Mesodermal cell (in vitro differentiated cells): Measurements from ENCODE around the gene MTHFD2.

Source experiments
- H3K27ac ChIP-seq: 2 replicates; pipeline ENCODE4 v1.7.0; 2013; ENCODE audit warnings: mild to moderate bottlenecking, low read depth, low read length, moderate library complexity; ENCODE audit not compliant: severe bottlenecking
- H3K36me3 ChIP-seq: 2 replicates; pipeline ENCODE4 v1.7.1; 2013; ENCODE audit warnings: mild to moderate bottlenecking, low read length, moderate library complexity; ENCODE audit not compliant: control insufficient read depth, insufficient read depth
- H3K4me1 ChIP-seq: one replicate; pipeline ENCODE4 v1.7.1; 2013; ENCODE audit warnings: mild to moderate bottlenecking, low read length; ENCODE audit not compliant: insufficient read depth, control insufficient read depth, poor library complexity, severe bottlenecking
- H3K4me3 ChIP-seq: 2 replicates; pipeline ENCODE4 v1.7.0; 2013; ENCODE audit warnings: low read length, control low read depth, mild to moderate bottlenecking; ENCODE audit not compliant: insufficient read depth, poor library complexity, severe bottlenecking; ENCODE audit errors: extremely low read depth
- H3K9me3 ChIP-seq: 2 replicates; pipeline ENCODE4 v1.7.1; 2013; ENCODE audit warnings: mild to moderate bottlenecking, low read length, moderate library complexity; ENCODE audit not compliant: control insufficient read depth
- WGBS, 2 experiments: methylation state at CpG; one replicate each; pipeline ENCODE4 v1.1.5; 2013; ENCODE audit warnings: missing lambda C conversion rate in 2 of 2; ENCODE audit not compliant: insufficient coverage in 2 of 2; 5-methylcytosine and 5-hydroxymethylcytosine counted together

Gene MTHFD2

GRCh38 chr2:74250189-74250631 is 51.8 kb downstream of the MTHFD2 start:
- H3K36me3 ChIP-seq: no peaks in the 10 kb centered on the region
- H3K9me3 ChIP-seq: no peaks in the 10 kb centered on the region
- H3K4me1 ChIP-seq: no peaks in the 10 kb centered on the region
- 19 to 26% methylated on average over 4 to 8 of the region's 10 CpGs for WGBS, 2 experiments
- H3K27ac ChIP-seq: no peak overlapping the region
- no peak overlapping the region for H3K4me3 ChIP-seq

DNA sequence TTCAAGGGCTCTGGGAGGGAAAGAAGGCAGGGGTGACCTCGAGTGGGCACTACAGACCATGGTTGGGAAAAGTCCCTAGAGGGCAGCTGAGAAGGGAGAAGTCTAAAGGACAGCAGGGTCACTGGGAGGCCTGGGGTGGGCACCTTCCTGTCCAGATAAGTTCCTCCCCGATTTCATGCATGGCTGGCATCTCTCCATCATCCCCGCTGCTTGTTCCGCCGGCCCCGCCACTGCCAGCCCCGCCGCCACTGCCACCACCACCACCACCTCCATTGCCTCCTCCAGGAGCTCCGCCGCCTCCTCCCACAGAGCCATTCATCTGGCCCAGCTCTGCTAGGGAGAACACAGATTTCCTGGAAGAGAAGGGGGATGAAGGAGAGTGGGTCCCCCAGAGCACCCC is 53.6 kb downstream of the MTHFD2 start:
- Histone ChIP-seq H3K9me3 (no peaks in the 10 kb centered on the region), H3K27ac (no peak overlapping the region), H3K4me1 (no peaks in the 10 kb centered on the region), H3K4me3 (no peak overlapping the region), H3K36me3 (no peaks in the 10 kb centered on the region)
- WGBS, 2 experiments: 83 to 90% methylated on average over 1 to 2 of the region's 10 CpGs

DNA sequence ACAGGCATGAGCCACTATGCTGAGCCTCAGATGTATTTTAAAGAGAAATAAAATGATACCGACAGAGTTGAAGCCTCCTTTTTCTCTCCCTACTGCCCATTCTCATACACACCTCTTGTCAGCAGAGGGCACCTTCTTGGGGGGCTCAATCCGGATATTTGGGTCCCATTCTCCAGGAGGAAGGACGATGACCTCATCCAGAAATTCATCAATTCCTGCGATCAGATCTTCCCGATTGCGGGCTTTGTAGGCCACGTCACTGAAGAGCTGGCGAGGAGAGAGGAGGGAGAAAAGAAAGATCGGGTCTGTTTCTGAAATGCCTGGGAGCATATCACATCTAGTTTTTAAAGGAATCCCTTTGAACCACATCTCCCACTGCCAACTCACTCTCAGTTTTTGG is 54.4 kb downstream of the MTHFD2 start:
- no peak overlapping the region for H3K4me3 ChIP-seq
- H3K4me1 ChIP-seq: no peaks in the 10 kb centered on the region
- H3K36me3 ChIP-seq: no peaks in the 10 kb centered on the region
- H3K9me3 ChIP-seq: no peaks in the 10 kb centered on the region
- 69 to 86% methylated on average over 2 to 6 of the region's 9 CpGs for WGBS, 2 experiments
- H3K27ac ChIP-seq: no peak overlapping the region

- H3K27ac ChIP-seq: no peak overlapping the region
- WGBS, 2 experiments: 91 to 95% methylated on average over 4 to 6 of the region's 7 CpGs
- no peaks in the 10 kb centered on the region for H3K36me3 ChIP-seq
- H3K4me3 ChIP-seq: no peak overlapping the region
- H3K9me3 ChIP-seq: no peaks in the 10 kb centered on the region
- H3K4me1 ChIP-seq: no peaks in the 10 kb centered on the region
These were observed 55.0 kb downstream of the MTHFD2 start for GRCh38 chr2:74253306-74253970.

GRCh38 chr2:74253971-74254310 is 55.5 kb downstream of the MTHFD2 start:
- no peaks in the 10 kb centered on the region for H3K9me3 ChIP-seq
- no peaks in the 10 kb centered on the region for H3K36me3 ChIP-seq
- no peaks in the 10 kb centered on the region for H3K4me1 ChIP-seq
- H3K4me3 ChIP-seq: no peak overlapping the region
- WGBS, 2 experiments: 86 to 94% methylated on average over 3 to 4 of the region's 4 CpGs
- no peak overlapping the region for H3K27ac ChIP-seq

DNA sequence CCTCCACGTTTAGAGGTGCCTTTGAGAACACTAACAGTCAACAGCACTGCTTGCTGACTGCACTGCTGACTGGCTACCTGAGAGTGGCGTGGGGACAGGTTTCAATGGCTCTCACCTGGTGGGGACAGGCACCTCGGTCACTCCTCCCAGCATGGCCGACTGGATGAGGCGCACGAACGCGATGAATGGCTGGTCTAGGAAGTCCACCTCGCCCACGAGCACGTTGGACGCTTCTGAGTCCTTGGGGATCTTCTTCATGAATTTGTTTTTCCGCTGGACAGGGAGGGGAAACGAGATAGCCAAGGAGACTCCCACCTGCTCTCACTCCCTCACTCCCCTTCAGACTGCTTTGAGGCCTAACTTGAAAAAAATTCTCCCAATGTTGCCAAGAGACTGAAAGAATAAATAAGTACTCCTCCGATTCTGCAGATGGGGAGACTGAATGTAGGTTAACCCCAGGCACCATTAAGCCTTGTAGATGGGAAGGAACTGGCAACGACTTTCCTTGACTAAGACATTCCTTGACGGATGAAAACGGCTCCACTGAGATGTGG is 57.3 kb downstream of the MTHFD2 start:
- WGBS, 2 experiments: 94 to 95% methylated on average over 13 to 16 of the region's 18 CpGs
- no peaks in the 10 kb centered on the region for H3K4me1 ChIP-seq
- no peaks in the 10 kb centered on the region for H3K36me3 ChIP-seq
- H3K9me3 ChIP-seq: no peaks in the 10 kb centered on the region
- H3K27ac ChIP-seq: no peak overlapping the region
- H3K4me3 ChIP-seq: no peak overlapping the region

DNA sequence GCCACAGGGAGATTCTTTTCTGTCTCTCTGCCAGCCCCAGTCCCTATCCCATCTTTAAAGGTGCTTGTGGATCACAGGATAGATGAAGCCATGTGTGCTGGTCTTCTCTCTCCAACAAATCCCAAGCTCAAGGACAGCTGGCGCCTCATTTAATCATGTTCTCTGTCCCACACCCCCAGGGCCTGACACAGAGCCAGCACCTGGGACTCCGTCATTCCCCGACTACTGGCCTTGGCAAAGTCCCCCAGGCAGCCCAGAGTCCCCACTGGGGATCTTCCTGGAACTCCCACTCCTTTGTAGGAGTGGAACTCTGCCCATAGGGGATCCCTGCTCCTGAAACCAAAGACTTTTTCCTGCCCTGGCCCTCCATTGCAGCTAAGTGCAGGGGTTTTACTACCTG is 60.8 kb downstream of the MTHFD2 start:
- H3K27ac ChIP-seq: no peak overlapping the region
- H3K4me3 ChIP-seq: no peak overlapping the region
- H3K36me3 ChIP-seq: no peaks in the 10 kb centered on the region
- H3K9me3 ChIP-seq: no peaks in the 10 kb centered on the region
- 80 to 97% methylated on average over 1 to 3 of the region's 3 CpGs for WGBS, 2 experiments
- no peaks in the 10 kb centered on the region for H3K4me1 ChIP-seq

GRCh38 chr2:74259733-74260132 is 61.3 kb downstream of the MTHFD2 start:
- H3K36me3 ChIP-seq: no peaks in the 10 kb centered on the region
- H3K4me3 ChIP-seq: no peak overlapping the region
- H3K27ac ChIP-seq: no peak overlapping the region
- H3K4me1 ChIP-seq: no peaks in the 10 kb centered on the region
- 94% methylated on average over 2 to 4 of the region's 4 CpGs for WGBS, 2 experiments
- H3K9me3 ChIP-seq: no peaks in the 10 kb centered on the region

DNA sequence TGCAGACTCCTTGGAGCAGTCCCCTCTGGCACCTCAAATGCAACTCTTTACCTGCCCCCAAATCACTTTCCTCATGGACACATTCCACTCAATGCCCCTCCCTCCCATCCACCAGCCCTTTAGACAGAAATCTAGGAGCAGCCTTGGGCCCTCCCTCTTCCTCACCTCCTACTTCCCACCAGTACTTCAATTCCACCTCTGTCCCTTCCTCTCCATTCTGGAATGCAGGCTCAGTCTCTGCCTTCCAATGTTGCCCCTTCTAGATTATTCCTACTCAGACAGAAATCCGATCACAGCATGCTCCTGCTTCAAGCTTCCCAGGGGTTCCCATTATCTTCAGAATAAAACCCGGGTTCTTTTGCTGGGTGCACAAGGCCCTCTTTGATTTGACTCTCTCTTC is 62.1 kb downstream of the MTHFD2 start:
- 73 to 84% methylated on average over 2 of the region's 2 CpGs for whole genome bisulfite sequencing, 2 experiments
- Histone ChIP-seq H3K36me3 (no peaks in the 10 kb centered on the region), H3K4me3 (no peak overlapping the region), H3K4me1 (no peaks in the 10 kb centered on the region), H3K27ac (no peak overlapping the region), H3K9me3 (no peaks in the 10 kb centered on the region)

- Histone ChIP-seq H3K9me3 (no peaks in the 10 kb centered on the region), H3K4me3 (no peak overlapping the region), H3K27ac (no peak overlapping the region), H3K36me3 (no peaks in the 10 kb centered on the region), H3K4me1 (no peaks in the 10 kb centered on the region)
- WGBS, 2 experiments: 24 to 42% methylated on average over 4 of the region's 6 CpGs
These were observed 62.9 kb downstream of the MTHFD2 start for GRCh38 chr2:74261204-74261864.

- Histone ChIP-seq H3K4me1 (no peaks in the 10 kb centered on the region), H3K4me3 (no peak overlapping the region), H3K36me3 (no peaks in the 10 kb centered on the region), H3K27ac (no peak overlapping the region), H3K9me3 (no peaks in the 10 kb centered on the region)
- 96 to 98% methylated on average over 6 of the region's 6 CpGs for WGBS, 2 experiments
These were observed 64.3 kb downstream of the MTHFD2 start for GRCh38 chr2:74262681-74263080.
